GM18907 (cell line): ENCODE results near the gene CALD1.

Source experiments
- ATAC-seq: cut with Tn5 transposase; IDR thresholded peaks from one replicate; pipeline ENCODE4 v1.9.1; 2021; ENCODE audit warnings: mild to moderate bottlenecking, moderate library complexity; ENCODE audit not compliant: unreplicated experiment

CALD1 gene

DNA sequence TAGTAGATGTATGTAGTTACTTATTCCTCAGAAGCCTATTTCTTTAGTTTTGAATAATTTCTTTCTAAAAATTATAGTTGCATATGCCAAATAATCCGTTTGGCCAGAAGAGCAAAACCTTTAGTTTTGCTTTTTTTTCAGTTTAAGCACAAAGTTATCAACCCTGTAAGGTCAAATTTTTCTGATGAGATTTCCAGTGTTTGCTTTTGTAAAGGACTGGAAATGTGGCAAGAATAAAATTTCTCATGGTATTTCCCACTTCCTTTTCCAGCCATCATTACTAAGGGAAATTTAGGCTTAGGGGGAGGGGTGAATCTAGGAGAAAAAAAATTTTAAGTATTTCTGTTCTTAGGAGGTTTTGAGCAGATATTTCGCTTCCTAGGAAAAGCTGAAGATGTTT is 7.6 kb downstream of the CALD1 start:
- no peak for ATAC-seq

DNA sequence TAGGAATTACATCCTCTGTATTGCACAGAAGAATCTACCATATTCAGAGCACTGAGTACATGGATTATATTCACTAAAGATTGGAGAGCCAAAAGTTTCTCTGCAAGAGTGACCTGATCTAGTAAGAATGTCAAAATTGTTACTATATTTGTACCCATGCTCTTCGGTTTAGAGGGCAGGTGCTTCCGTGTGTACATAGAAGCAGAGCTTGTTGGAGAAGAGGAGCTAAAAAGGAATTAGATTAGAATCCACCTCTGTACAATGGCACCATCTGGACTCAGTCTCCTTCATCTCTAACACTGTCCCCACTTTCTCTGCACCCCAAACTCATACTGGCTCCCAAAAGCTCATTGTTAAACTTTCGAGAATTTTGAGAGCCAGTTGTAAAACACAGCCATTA is 8.3 kb downstream of the CALD1 start:
- no peak for ATAC-seq

DNA sequence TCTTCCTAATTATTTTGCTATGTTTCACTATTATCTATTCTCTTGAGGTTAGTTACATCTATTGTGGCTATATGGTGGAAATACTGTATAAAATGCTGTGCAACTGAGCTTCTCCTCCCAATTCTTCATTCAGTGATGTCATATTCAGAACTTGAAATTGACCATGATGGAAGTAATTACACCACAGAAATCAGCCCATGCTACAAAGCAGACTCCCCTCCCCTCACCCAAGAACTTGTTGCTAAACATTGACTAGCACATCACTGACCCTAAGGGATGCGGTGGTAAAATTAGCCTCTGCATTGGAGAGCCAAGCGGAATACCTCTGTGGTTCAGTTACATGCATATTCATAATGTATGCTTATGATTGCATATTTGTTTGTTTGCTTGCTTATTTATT is 8.8 kb downstream of the CALD1 start:
- no peak for ATAC-seq

DNA sequence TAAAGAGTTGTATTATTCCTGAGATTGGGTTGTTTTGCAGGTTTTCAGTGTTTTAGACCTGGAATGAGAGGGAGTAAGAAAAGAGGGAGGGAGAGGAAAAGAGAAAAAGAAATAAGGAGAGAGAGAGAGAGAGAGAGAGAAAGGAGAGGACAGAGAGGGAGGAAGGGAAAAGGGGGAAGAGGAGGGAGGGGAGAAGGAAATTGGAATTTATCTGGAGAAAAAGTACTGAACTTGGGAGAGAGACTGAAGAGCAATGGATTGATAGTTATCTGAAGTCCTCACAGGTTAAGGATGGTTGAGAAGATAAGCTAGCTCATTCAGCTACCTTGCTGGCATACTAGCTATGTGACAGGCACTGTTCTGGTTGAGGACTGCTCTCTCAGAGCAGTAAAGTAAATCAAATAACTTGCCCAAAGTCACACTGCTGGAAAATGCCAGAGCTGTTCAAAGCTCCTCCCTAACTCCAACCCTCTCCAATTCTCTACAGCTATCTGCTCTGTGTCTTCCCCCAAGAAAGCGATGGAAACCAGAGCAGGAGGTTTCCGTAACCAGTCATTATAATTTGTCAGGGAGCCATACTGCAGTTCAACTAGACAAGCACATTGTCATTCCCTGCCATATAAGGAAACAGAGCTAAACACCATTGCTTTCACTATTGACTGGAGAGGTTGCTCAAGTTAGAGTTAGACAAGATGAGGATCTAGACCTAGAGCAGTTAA is 10.7 kb downstream of the CALD1 start:
- ATAC-seq = no peak

DNA sequence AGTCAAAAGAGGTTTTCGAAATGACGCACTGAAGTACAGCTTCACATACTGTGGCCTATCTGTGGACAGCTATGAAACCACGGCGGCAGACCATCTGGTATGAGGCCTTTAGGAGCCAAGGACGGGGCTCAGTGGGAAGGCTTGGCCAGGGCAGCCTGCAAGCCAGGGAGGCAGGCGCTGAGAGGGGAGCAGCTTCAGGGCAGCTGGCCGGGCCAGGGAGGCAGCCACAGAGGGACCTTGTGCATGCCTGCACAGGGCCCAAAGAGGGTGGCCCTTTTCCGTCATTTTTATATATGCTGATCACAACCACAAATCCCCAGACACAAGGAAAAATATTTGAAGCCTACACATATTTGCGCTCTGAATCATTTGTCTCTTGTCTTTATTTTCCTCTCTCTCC is 13.5 kb downstream of the CALD1 start:
- no peak for ATAC-seq

DNA sequence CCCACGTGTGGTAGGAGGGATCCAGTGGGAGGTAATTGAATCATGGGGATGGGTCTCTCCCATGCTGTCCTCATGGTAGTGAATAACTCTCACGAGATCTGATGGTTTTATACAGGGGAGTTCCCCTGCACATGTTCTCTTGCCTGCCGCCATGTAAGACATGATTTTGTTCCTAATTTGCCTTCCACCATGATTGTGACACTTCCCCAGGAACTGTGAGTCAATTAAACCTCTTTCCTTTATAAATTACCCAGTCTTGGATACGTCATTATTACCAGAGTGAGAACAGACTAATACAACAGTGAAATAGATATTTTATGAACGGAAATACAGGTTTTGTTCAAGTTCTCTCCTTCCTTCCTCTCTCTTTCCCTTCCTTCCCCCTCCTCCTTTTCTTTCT is 15.8 kb downstream of the CALD1 start:
- no peak for ATAC-seq

DNA sequence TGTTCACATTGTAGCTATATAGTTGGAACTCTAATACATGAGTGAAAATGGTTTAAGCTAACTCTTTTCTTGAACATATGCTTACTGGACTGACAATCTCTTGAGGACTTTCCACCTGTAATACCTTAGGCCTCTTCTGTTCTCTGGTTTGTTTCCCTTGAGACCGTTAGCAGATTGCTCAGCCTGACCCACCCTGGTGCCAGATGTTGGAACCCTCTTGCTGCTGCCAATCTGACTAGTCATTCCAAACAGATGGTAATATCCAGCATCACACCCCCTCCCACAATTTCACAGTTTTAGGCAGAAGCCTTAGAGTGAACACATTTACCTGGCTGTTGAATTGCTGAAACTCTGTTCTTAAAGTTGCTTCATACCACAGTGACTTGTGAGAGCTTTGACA is 18.7 kb downstream of the CALD1 start:
- no peak for ATAC-seq

DNA sequence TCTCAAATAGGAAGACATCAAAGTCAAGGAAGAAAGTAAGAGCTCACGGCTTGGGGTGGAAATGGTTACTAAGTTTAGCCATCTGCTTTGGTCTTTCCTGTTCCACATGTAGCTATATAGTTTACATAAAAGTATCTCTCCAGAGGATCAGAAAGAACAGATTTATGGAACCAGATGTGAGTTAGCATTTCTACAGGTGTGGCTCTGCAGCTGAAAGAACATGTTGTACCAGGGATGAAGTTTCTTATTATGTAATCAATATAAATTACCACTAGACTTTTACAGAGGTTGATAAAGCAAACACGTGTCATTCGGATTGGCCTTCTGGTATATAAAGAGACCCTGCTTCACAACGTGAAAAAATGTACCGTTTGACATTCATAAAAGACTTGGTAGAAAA is 19.9 kb downstream of the CALD1 start:
- ATAC-seq = no peak

DNA sequence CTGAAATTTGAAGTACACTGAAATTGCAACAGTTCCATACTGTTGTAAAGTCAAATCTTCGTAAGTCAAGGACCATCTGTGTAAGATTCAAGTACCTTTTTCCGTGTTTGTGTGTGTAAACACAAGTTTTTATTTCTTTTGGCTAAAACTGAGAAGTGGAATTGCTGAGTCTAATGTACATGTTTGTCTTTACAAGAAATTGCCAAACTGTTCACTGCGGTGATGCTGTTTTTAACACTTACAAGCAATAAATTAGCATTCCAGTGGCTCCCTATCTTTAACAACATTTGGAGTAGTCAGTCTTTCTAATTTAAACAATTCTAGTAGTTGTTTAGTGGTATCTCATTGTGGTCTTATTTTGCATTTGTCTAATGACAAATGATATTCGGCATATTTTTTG is 23.3 kb downstream of the CALD1 start:
- no peak for ATAC-seq

DNA sequence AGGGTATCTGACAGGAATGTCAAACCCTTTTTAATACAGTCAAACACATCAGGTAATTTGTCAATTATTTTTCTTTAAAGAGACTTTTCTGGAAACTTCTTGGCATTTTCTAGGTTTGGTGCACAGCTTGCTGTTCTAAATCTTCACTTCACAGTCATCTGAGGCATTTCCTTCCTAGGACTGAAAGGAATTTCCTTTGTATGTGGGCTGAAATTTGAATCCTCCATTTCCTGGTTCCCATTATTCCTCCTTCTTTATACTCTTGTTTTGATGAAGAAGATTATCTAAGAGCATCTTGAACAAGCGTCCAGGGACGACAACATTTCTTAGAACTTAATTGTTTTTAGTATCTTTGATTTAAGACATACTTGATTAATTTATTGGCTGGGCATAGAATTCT is 24.9 kb downstream of the CALD1 start:
- ATAC-seq = no peak

DNA sequence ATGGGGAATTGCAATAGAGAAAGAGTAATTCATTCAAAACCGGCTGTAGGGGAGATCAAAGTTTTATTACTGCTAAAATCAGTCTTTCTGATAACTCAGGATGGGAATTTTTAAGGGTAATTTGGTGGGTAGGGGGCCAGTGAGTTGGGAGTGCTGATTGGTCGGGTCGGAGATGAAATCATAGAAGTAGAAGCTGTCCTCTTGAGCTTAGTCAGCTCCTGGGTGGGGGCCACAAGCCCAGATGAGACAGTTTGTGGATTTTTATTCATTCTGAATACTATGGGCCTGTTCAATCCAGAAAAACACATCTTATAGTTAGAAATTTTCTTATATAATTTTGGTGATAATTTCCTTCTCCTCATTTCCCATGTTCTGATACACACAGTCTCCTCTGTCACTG is 25.4 kb downstream of the CALD1 start:
- ATAC-seq = no peak

DNA sequence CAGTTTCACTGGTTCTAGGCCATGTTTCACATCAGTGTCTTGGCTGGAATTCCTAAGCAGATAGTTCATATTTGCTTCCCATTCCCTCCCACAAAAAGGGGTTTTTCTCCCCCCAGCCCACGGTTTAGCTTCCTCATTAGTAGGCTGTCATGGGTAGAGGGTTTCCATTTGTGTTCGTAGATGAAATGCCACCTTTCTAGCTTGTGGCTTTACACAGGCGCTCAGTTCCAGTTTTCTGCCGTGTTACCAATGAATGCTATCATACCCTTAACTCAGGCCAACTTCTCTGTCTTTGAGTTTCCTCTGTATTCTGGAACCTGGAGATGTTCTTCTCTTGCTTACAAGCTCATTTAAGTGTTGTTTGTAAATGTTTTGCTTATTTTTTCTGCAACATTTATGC is 26.8 kb downstream of the CALD1 start:
- ATAC-seq = no peak

DNA sequence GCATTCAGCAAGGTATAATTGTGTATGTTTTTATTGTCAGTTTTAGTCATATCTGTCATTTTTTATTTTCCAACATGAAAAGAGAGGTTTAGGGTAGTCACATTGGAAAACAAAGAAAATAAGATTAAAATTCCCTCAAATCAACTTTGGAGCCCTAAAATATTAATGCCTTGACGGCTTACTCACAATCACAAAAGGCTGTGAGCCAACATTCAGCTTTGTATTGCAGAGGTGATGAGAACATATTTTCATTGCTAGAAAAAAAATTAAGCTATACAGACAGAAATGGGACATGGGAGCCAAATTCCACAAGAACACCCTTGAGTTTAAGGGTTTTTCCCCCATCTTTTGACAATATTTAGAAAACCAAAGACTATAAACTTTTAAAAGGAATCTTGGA is 30.2 kb downstream of the CALD1 start:
- ATAC-seq = no peak

DNA sequence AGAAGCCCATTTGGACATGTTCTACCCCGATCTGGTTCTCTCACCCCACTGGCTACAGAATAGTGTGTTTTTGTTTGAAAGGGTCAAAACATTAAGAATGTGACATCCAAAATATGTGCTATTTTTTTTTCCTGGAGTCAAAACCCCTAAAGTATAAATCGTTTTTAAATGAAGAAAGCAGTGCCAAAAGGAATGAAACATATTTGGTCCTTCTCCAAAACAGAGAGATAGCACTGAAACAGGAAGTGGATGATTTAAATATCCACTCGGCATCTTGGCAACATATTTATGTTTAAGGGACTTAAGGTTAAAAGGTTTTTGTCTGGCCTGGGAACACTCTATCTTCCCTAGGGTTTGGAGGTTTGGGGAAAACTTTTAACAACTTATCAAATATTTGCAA is 32.3 kb downstream of the CALD1 start:
- ATAC-seq = no peak

DNA sequence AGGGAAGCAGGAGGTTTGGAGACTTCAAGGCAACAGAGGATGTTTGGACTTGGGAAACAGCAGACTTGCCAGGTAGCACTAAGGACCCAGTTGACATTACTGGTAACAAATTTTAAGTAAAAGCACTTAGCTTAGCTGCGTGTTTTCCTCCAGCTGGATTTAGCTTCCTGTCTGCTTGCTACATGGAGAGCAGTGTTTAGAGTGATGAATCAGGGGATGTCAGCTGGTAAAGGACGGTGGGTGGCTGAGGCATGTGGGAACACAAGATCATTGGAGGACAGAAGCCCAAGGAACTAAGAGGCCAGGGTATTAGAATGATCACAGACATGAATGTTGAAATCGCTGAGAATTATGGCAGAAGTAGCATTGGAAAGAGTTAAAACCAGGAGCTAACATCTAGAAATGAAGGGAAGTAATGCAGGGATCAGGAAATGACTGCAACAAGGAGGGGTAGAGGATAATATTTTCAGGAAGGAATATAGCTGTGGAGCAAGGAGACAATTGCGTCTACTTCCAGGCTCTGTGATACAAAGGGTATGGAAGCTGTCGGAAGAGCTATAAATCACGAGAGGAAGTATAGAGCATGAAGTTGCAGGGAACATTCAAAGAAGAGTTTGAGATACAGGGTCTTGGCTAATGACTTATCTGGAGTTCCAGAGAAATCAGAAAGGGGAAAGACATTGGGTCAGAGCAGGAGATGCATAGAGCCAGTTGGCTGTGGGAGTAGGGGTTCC is 34.4 kb downstream of the CALD1 start:
- no peak for ATAC-seq

DNA sequence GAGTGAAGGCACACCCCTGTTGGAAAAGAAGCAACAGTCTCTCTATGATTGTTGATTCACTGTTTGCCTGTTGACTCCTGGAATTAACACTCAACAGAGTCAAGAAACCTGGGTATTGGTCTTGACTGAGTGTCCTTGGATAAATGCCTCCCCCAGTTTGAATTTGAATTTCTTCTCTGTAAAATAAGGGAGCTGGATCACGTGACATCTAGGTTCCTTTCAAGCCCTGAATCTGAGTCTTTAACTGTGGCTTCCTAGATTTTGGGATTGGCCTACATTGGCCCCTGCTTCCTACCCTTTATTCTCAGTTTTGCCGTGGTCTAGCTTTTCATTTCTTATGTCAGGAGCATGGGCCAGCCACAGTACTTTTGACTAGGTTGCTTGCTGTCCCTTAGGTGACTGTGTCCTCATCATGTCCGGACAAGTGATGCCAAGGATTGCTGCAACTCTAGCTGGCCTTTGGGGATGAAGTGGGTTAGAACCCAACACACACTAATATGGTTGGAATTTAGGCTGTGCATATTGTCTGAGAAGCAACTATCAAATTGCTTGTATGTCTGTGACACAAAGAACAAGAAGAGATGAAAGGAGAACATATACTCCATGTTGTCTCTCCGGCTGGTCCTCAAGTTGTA is 35.4 kb downstream of the CALD1 start:
- no peak for ATAC-seq

DNA sequence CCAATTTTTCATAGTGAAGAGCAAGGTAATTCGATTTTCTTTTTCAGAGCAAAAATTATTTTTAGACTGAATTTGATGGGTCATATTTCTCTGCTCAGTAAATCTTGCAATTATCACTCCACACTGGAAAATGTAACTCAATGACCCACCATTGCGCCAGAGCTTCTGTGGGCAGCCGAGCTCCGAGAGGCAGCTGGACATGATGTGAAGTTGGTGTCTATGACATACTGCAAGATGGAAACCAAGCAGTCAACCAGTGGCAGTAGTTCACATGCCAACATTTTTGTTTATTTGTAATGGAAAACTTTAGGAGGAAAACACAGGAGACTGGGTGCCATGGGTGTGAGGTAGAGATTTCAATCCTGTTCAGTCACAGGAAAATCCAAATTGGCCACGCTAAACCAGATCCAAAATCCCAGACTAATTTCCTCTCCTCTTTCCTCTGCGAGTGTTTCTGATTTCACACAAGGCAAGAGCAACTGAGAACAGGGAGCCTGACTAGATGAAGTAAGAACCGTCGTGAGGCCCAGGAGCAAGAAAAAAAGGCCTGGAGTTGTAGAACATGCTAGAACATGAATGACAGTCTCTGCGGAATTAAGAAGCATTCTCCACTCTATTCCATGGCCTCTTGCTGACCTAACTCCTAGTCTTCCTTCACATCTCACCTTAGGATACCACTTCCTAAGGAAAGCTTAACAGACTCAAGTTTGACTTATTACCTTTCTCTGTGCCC is 39.3 kb downstream of the CALD1 start:
- ATAC-seq = no peak

DNA sequence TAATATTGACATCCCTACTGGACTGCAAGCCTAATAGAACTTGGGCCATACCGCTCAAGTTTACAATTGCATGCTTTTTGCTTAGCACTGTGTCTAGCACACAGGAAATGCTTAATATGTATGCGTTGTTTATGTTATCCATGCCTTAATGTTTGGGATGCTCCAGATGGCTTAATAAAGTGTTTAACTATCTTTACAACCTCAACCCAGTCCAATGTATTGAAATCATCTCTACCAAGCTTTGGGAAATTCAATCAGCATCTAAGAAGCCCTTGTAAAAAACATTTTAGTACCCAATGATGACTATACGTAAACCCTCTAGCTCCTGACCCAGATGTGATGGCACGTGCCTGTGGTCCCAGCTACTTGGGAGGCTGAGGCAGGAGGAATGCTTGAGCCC is 40.0 kb downstream of the CALD1 start:
- no peak for ATAC-seq

DNA sequence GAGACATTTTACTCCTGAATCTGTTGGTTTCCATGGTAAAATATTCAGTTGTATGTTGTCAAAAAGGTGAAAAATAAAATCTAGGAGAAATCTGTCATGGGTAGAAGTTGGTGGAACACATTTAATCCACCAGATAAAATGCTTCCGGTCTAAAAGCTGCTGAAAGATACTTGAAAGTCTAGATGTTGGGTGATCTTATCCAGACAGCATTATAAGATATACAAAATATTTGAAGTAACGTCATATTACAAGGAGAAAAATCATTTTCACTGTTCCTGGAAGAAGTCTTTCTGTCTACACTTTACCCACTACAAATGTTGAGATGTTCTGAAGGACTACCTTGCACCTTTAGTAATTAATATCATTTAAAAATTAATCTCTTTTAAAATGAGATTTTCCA is 40.9 kb downstream of the CALD1 start:
- no peak for ATAC-seq

DNA sequence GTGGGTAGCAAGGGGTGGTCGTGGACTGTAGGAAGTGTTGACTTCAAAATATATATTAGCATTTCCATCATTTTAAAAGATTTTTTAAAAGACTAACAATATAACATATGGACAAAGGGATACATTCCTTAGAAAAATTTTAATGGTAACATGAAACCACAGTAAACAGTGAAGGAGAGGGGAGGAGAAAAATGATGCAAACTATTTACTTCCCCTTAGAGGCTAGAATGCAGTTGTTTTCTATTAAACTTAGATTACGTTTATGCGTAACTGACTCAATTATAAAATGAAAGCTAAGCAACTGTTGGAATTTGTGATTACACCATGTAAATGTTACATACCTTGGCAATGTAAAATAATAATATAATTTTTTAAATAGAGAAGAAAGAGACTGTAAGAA is 41.3 kb downstream of the CALD1 start:
- ATAC-seq = no peak

DNA sequence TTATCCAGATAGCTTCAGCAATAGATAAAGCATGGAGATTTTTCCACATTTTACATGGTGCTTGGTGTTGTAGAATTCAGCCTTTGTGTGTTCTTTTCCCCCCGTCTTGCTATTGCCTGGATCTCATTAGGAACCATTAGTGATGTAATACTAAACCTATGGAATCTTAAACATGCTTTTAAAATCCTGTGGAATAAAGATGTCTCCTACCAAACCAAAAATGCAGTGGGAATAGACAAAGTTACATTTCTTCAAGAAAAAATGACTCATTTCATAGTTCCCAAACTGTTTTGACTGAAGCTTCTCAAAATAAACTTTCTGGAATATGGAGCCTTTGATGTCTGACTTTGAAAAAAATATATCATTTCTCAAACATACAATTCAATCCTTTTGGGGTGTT is 44.0 kb downstream of the CALD1 start:
- no peak for ATAC-seq

DNA sequence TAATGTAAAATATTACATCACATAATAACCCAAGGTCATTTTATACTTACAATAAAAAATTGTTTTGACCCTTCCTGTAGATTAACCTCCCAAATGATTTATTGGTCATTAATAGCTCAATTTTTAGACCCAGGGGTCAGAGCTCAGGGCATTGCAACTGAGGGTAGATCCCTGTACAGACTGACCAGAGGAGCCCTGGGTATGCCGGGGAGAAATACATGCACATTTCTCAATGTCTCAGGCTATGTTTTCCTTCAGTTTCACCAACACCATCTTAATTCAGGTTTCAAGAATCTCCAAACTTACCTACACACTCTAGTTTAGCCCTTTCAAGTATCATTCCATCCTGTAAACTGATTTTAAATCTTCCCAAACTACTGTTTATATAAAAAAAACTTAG is 46.2 kb downstream of the CALD1 start:
- no peak for ATAC-seq
